Activated naive CD8-positive, alpha-beta T cell treated with anti-CD3 and anti-CD28 coated beads, Interleukin-2, amount 10 ng/mL, durations not matched to agents 7 days and 5 days (primary cell): ENCODE results near the gene FNBP1. TPM values are rescaled to one million over a fixed set of nuclear protein-coding genes. Genes with fewer than 3 reads are reported as not detected.
"Not testable (repeated sequence)": the region's sequence is repeated elsewhere in the genome, so short reads cannot be mapped to it uniquely, and the experiment has no call there.

Experiments
- ATAC-seq: fragments of 150-1000 bp; cut with Tn5 transposase; one replicate; pipeline ENCODE4 v1.10.0; 2021; ENCODE audit warnings: low read depth, moderate library complexity
- POLR2A ChIA-PET: fragments of 350-600 bp; sonication (Branson Sonifier 250); formaldehyde crosslinking; loops from one replicate; lab custom pipeline; 2021; ENCODE audit warnings: antibody characterized with exemption; lab: Charles Lee
- DNase-seq: peaks from one replicate; pipeline ENCODE4 v3.0.0; 2021
- H3K27ac Mint-ChIP-seq: one replicate; pipeline ENCODE4 v1.8.0; 2022; ENCODE audit warnings: mild to moderate bottlenecking, mixed read lengths
- H3K27me3 Mint-ChIP-seq: one replicate; pipeline ENCODE4 v1.8.0; 2022; ENCODE audit warnings: mild to moderate bottlenecking, moderate library complexity, mixed read lengths
- H3K36me3 Mint-ChIP-seq: one replicate; pipeline ENCODE4 v1.8.0; 2021; ENCODE audit warnings: mild to moderate bottlenecking, mixed read lengths
- H3K4me1 Mint-ChIP-seq: one replicate; pipeline ENCODE4 v1.8.0; 2021; ENCODE audit warnings: mixed read lengths
- H3K4me3 Mint-ChIP-seq: one replicate; pipeline ENCODE4 v1.8.0; 2022; ENCODE audit warnings: mild to moderate bottlenecking, moderate library complexity, mixed read lengths
- H3K9me3 Mint-ChIP-seq: one replicate; pipeline ENCODE4 v1.8.0; 2021; ENCODE audit warnings: mixed read lengths
- total RNA-seq, 2 experiments: library from RNA; stranded (reverse); gene quantifications; one replicate each; pipeline ENCODE4 v1.2.3, GENCODE V29; 2021

The FNBP1 gene
- total RNA-seq, 2 experiments from 2014 or later = 191 to 194 TPM

DNA sequence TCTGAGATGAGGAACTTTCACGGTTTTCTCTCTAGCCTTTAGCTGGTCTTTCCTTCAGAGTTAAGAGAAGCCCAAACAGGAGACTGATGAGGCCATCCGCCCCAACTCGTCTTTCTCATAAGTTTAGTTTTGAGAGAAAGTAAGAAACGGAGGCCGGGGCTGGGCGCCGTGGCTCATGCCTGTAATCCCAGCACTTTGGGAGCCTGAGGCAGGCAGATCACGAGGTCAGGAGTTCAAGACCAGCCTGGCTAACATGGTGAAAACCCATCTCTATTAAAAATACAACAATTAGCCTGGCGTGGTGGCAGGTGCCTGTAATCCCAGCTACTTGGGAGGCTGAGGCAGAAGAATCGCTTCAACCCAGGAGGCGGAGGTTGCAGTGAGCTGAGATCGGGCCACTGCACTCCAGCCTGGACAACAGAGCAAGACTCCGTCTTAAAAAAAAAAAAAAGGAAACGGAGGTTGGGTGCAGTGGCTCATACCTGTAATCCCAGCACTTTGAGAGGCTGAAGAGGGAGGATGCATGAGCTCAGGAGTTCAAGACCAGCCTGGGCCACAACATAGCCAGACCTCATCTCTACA lies 152.2 kb downstream of the FNBP1 start:
- ATAC-seq, DNase-seq, H3K9me3 Mint-ChIP-seq, H3K27me3 Mint-ChIP-seq: not testable (repeated sequence)
- Mint-ChIP-seq H3K27ac (peak overlapping the region; percentile 97), H3K4me1 (peaks cover 81% of the 10 kb centered on the region), H3K4me3 (peak overlapping the region; percentile 91), H3K36me3 (peaks cover 42% of the 10 kb centered on the region)
- POLR2A ChIA-PET = interaction anchor here (1.0 to 10.9 kb wide), 8 partner anchors 16 to 208 kb away, joined by 3 to 195 read pairs (median 4); partner anchors contain the start of genes C9orf78, FNBP1 and USP20

DNA sequence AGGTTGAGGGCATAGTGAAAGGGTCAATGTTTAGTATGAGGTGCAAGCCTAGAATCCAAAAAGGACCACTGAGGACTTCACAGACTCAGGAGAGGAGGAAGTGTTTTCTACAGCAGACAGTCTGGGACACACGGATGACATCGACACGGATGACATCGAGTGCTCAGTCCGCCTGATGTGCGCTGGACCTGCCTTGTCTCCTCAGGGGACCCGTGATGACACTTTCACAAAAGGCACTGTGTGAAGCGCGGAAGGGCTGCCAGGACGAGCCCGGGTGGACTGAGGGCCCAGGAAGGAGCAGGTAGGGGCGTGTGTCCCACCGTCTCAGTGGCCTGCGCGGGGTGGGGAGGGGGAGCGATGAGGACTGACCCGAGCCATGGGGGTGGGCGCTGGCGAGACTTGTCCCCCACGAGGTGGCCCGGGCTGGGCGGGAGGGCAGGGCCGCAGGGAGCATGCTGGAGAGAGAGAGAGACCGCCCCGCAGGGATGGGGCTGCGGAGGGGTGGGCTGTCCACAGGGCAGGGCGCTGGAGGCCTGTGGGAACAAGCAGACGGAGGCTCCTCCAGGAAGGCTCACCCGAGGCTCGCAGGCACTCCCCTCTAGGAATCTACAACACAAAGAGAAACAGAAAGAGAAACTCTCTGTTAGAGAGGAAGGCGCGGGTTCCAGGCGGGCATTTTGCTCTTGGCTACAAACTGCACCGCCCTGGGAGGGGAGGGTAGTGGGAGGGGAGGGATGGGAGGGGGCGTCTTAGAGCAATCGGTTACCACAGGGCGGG lies 152.9 kb downstream of the FNBP1 start:
- POLR2A ChIA-PET = interaction anchor here (0.7 to 10.9 kb wide), 14 partner anchors 12 to 209 kb away, joined by 3 to 195 read pairs (median 4); partner anchors contain the start of gene FNBP1
- Mint-ChIP-seq H3K4me3 (peak overlapping the region; percentile 91), H3K27ac (peak overlapping the region; percentile 97), H3K36me3 (peaks cover 36% of the 10 kb centered on the region), H3K4me1 (peaks cover 78% of the 10 kb centered on the region), H3K27me3 (no peaks in the 10 kb centered on the region), H3K9me3 (no peaks in the 10 kb centered on the region)
- DNase-seq (peak; percentile 71), ATAC-seq (peak; percentile 8)

DNA sequence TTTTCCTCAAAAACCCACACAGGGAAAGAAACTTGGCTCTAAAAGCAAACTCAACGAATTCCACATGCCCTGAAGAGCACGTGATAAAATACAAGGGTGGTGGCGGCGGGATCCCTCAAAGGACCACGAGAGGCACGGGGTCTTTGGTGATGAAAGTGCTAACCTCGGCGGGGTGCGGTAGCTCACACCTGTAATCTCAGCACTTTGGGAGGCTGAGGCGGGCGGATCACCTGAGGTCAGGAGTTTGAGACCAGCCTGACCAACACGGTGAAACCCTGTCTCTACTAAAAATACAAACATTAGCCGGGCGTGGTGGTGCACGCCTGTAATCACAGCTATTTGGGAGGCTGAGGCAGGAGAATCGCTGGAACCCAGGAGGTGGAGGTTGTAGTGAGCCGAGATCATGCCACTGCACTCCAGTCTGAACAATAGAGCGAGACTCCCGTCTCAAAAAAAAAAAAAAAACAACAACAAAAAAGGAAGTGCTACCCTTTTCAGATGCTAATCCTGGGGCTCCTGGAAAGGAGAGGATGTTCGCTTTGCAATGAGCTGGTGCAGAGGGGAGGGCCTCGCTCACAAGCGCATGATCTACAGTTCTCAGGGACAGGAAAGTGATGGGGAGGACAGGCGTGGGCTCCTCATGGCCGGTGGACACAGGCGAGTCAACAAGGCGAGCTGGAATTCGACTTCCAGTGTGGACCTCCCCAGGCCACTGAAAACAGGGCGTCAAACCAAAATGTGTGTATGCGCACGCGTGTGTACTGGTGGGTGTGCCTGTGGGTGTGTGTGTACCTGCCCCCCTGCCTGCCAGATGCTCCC lies 153.7 kb downstream of the FNBP1 start:
- Mint-ChIP-seq H3K27me3 (no peaks in the 10 kb centered on the region), H3K4me3 (peak overlapping the region; percentile 91), H3K9me3 (no peaks in the 10 kb centered on the region), H3K36me3 (peaks cover 33% of the 10 kb centered on the region), H3K4me1 (peaks cover 76% of the 10 kb centered on the region), H3K27ac (peak overlapping the region; percentile 97)
- POLR2A ChIA-PET = interaction anchor here (0.7 to 10.9 kb wide), 22 partner anchors 9 to 164 kb away, joined by 3 to 195 read pairs (median 4); partner anchors contain the start of genes C9orf78, FNBP1, GPR107 and USP20
- ATAC-seq = no peak
- DNase-seq = peak; percentile 68

DNA sequence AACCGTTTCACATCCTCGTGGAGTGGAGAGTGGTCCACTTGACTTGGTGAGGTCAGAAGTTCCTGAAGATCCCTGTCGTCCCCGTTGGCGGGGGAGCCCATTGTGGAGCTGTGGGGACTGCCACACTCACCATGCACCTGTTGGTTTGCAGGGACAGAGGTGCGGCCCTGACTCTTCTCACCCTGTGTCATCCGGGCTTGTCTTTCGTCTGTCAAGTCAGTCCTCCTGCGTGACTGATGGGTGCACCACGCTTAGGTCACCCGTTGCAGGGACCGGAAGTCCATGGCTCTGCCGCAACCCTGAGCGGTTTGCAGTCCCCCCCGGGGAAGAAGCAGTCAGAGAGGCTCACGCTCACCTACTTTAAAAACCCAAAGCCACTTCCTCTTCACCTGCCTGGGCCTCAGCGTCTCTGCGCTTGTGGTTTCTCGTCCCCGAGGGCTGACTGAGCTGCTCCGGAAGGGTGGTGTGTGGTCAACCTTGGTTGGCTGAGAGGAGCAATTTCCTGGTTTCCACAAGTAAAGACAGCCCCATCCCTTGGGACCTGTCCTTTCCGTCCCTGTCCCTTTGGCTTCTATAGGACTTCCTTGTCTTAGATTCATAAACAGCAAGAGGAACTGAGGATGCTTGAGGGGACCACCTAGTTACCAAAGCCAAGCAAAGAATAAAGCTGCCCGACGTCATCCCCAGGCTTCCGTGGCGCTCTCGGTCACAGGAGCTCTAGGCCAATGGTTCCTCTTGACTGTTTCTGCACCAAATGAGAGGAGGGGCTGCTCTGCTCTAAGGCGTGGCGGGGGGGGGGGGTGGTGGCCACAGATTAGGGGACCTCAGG lies 154.5 kb downstream of the FNBP1 start:
- no peaks in the 10 kb centered on the region for H3K27me3 Mint-ChIP-seq
- peaks cover 74% of the 10 kb centered on the region for H3K4me1 Mint-ChIP-seq
- peak overlapping the region; percentile 91 for H3K4me3 Mint-ChIP-seq
- H3K9me3 Mint-ChIP-seq = no peaks in the 10 kb centered on the region
- peak; percentile 93 for DNase-seq
- POLR2A ChIA-PET = interaction anchor here (0.6 to 10.9 kb wide), 22 partner anchors 10 to 240 kb away, joined by 3 to 195 read pairs (median 4); partner anchors contain the start of genes C9orf78, FNBP1, GPR107 and TOR1B
- H3K27ac Mint-ChIP-seq = peak overlapping the region; percentile 97
- ATAC-seq = peak; percentile 46
- peaks cover 29% of the 10 kb centered on the region for H3K36me3 Mint-ChIP-seq

DNA sequence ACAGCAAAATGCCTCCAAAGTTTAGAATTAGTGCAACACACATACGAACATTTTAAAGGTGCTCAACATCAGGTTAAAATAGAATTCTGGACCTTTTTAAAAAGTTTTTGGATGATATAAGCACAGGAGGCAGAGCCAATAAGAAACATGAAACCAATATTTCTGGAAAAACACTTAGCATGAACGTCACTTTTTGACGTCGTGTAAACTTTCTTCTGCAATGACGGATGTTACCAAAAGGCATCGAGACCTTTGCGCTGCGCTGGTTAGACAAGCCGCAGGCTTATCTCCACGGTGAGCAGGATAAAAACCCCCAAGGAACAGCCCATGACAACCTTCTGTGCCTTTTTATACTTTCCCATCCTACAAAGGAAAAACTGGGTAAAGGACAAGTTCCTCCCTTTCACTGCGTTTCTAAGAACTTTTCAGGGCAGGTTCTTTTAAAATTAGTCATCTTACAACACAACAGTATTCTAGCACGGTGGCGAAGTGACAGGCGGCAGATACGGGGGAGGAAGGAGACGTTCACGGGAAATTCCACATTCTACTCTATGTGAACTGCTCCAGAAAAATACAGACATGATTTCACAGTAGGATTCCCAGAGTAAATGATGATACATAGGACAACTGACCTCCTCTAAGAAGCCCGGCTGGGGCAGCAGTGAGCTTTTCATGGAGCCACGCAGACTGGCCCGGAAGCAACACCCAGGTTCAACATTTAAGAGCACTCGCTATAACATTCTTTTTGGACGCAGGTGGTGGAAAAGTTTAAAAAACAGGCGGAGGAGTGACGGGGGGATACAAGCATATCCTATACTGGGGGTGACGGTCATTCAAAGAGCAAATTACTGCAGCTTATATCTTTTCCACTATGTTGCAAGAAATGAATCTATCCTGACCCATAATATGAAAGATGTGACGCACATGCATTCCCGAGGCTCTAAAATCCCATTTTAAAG lies 155.4 kb downstream of the FNBP1 start:
- H3K36me3 Mint-ChIP-seq = peaks cover 25% of the 10 kb centered on the region
- POLR2A ChIA-PET = interaction anchor here (0.6 to 10.9 kb wide), 24 partner anchors 7 to 241 kb away, joined by 3 to 195 read pairs (median 6); partner anchors contain the start of genes C9orf78, FNBP1, GPR107 and TOR1B
- H3K4me1 Mint-ChIP-seq = peaks cover 70% of the 10 kb centered on the region
- no peak for ATAC-seq
- no peaks in the 10 kb centered on the region for H3K27me3 Mint-ChIP-seq
- H3K27ac Mint-ChIP-seq = peak overlapping the region; percentile 97
- H3K9me3 Mint-ChIP-seq = no peaks in the 10 kb centered on the region
- DNase-seq = peak; percentile 58
- H3K4me3 Mint-ChIP-seq = peak overlapping the region; percentile 91

DNA sequence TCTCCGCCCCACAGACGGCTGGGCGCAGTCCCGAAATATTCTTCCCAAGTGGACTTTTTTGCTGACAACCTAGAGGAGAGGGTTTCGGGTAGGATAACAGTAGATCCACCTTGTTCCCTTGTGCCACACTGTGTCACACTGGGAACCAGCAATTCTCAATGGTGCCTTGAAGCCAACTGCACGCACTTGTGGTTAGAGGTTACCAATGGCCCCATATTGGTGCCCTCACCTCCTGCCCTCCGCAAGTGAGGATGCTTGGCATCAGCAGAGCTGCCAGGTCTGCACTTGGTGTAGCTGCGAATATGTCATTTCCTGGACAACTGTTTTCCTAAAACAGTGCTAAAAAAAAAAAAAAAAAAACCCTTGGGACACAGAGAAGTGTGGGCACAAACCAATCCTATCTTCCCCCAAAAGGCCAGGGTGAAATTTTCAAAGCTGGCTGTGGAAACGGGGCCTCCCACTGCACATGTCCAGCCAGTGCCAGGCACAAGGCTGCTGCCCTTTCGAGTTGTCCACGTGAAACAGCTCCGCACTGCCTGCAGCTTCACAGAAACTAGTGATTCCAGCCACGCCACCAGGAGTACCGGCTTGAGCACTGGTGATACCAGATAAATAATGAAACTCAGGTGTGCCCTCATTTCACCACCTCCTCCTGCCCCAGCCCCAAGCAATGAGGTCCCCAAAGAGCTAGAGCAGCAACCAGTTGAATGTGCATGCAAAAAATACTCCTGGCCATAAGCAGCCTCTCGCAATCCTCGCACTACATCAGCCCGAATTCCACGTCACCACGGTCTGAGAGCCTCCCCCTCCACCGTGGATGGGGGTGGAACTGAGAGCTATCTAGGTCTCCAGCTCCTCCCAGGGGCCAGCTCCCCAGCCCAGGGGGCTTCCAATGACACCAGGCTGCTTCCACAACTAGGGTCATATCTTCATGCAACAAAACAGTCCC lies 156.5 kb downstream of the FNBP1 start:
- H3K27ac Mint-ChIP-seq = peak overlapping the region; percentile 97
- ATAC-seq (no peak), DNase-seq (peak; percentile 62)
- no peaks in the 10 kb centered on the region for H3K27me3 Mint-ChIP-seq
- no peaks in the 10 kb centered on the region for H3K9me3 Mint-ChIP-seq
- peaks cover 60% of the 10 kb centered on the region for H3K4me1 Mint-ChIP-seq
- peak overlapping the region; percentile 91 for H3K4me3 Mint-ChIP-seq
- H3K36me3 Mint-ChIP-seq = peaks cover 18% of the 10 kb centered on the region
- POLR2A ChIA-PET = interaction anchor here (0.5 to 10.9 kb wide), 23 partner anchors 9 to 261 kb away, joined by 3 to 195 read pairs (median 6); partner anchors contain the start of genes C9orf78, FNBP1, NTMT1 and TOR1A

DNA sequence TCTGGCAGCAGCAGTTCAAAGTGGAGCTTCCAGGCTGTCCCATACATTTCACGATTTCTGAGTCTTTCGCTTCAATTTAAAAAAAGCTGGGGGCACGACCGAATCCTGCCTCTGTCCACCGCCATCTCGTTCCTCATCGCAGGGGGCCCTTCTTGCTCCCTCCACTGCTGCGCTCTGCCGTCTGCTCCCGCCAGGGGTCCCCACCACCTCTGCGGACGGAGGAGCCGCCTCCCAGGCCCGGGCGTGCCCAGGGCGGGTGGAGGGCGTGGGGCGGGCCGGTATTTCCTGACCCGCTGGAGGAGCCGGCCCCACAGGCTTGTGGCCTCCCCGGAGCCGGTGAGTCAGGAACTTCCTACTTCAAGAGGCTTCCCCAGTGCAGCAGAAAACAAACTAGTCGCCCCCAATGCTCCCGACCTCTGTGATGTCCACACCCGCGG lies 157.3 kb downstream of the FNBP1 start:
- H3K36me3 Mint-ChIP-seq = peaks cover 15% of the 10 kb centered on the region
- peak overlapping the region; percentile 97 for H3K27ac Mint-ChIP-seq
- peak; percentile 95 for DNase-seq
- POLR2A ChIA-PET = interaction anchor here (0.6 to 10.9 kb wide), 22 partner anchors 9 to 260 kb away, joined by 3 to 195 read pairs (median 6); partner anchors contain the start of genes C9orf78, FNBP1, GPR107 and NTMT1
- no peaks in the 10 kb centered on the region for H3K9me3 Mint-ChIP-seq
- H3K27me3 Mint-ChIP-seq = no peaks in the 10 kb centered on the region
- H3K4me3 Mint-ChIP-seq = peak overlapping the region; percentile 91
- H3K4me1 Mint-ChIP-seq = peaks cover 54% of the 10 kb centered on the region
- ATAC-seq = peak; percentile 31

DNA sequence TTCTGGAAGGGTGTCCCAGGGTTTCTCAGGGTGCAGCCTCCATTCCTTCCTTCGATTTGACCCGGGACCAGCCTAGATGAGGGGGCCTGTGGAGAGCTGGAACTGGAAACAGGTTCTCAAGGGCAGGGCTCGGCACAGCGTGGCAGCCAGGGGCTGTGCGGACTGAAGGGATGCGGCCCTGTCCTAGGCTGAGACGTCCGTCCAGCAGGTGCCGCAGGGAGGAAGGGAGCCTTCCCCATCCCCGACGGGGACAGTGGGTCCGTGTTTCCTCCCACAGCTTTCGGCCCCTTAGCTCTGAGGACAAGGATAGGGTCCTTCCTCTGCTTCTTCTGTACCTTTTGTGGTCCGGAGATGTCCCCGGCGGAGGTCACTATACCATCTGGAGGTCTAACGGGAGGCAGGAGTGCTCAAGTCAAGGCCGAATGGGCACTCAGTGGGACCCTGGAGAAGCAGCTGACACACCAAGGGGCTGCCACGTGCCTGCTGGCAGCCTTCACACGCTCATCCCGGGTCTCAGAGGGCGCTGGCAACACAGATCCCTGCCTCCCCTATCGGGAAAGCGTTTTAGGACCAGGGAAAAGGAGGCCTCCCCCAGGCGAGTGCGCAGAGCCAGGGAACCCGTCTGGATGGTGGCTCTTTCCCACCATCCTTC lies 157.8 kb downstream of the FNBP1 start:
- POLR2A ChIA-PET = interaction anchor here (0.7 to 10.9 kb wide), 22 partner anchors 10 to 259 kb away, joined by 3 to 195 read pairs (median 6); partner anchors contain the start of genes C9orf78, FNBP1, GPR107 and NTMT1
- peaks cover 51% of the 10 kb centered on the region for H3K4me1 Mint-ChIP-seq
- H3K9me3 Mint-ChIP-seq = no peaks in the 10 kb centered on the region
- H3K27me3 Mint-ChIP-seq = no peaks in the 10 kb centered on the region
- peaks cover 12% of the 10 kb centered on the region for H3K36me3 Mint-ChIP-seq
- peak overlapping the region; percentile 91 for H3K4me3 Mint-ChIP-seq
- ATAC-seq (no peak), DNase-seq (peak; percentile 72)
- H3K27ac Mint-ChIP-seq = peak overlapping the region; percentile 97

DNA sequence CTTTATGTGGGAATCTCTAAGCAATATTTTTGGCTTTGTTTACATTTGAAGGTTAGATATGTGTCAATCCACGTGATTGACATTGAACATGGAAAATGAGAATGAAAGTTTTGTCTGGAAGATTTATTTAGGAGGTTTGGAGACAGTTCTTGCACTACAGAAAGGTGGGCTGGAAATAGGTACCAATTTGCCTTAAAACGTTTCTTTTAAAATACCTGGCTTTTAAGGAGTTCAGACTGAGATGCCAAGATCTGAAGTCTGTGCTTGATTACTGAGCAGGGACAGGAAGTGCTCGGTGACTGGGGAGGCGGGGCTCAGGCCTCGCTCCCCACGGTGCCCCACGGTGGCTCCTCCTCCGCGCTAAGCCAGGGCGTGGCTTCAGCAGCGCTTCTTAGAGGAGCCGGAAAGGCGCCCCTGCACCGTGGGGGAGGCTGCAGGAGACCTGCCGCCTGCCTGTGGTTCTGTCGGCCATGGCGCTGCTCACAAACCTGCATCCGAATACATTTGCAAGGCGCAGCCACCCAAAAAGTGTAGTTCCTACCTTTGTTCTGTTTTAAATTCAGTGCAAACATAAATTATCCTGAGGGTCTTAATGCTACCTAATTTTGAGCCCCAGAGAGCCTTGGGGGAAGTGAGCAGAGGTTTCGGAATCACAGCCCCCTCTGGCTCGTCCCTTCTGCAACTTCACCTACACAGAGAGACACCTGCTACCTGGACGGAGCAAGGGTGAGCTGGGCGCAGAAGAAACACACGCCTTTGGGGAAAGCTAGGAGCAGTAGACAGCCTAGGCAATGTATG lies 158.6 kb downstream of the FNBP1 start:
- Mint-ChIP-seq H3K4me1 (peaks cover 45% of the 10 kb centered on the region), H3K4me3 (peak overlapping the region; percentile 91), H3K27ac (peak overlapping the region; percentile 97), H3K9me3 (no peaks in the 10 kb centered on the region), H3K36me3 (peaks cover 6% of the 10 kb centered on the region), H3K27me3 (no peaks in the 10 kb centered on the region)
- POLR2A ChIA-PET = interaction anchor here (0.7 to 10.9 kb wide), 12 partner anchors 19 to 244 kb away, joined by 3 to 195 read pairs (median 6); partner anchors contain the start of genes C9orf78, FNBP1, TOR1A and TOR1B
- peak; percentile 96 for DNase-seq
- peak; percentile 58 for ATAC-seq
